Stomach (tissue), 19 donors: ENCODE results near the gene ANKRD33B. TPM values are rescaled to one million over a fixed set of nuclear protein-coding genes. Genes with fewer than 3 reads are reported as not detected.
"Not testable (repeated sequence)": the region's sequence is repeated elsewhere in the genome, so short reads cannot be mapped to it uniquely, and the experiment has no call there.

Experiments used
- DNase-seq, 2 donors: peaks; one replicate each; pipeline versions ENCODE4 v3.0.0 to v3.0.0-alpha.2; 2013 to 2019
- H3K27ac ChIP-seq, 5 donors: fragments of 200-600 bp in 4 of 5; sonication (generic) in 4 of 5; one replicate each; pipeline ENCODE4 v1.5.1; 2013 to 2019; ENCODE audit warnings: mild to moderate bottlenecking in 1 of 5, moderate library complexity in 1 of 5
- H3K27me3 ChIP-seq, 3 donors: fragments of 200-600 bp; sonication (generic); one replicate each; pipeline ENCODE4 v1.5.1; 2017 to 2019; ENCODE audit warnings: mixed run types in 1 of 3
- H3K36me3 ChIP-seq, 4 donors: fragments of 200-600 bp; sonication (generic); 1 replicate in 3 of 4; 2 replicates in 1 of 4; pipeline ENCODE4 v1.5.1; 2016 to 2019
- H3K4me1 ChIP-seq, 4 donors: fragments of 200-600 bp; sonication (generic); one replicate each; pipeline ENCODE4 v1.5.1; 2016 to 2019
- H3K4me3 ChIP-seq, 4 donors: fragments of 200-600 bp; sonication (generic) in 3 of 4; one replicate each; pipeline ENCODE4 v1.5.1; 2016 to 2019; ENCODE audit warnings: mild to moderate bottlenecking in 1 of 4
- H3K9me3 ChIP-seq, 4 donors: fragments of 200-600 bp; sonication (generic); one replicate each; pipeline ENCODE4 v1.5.1; 2016 to 2019
- CTCF ChIP-seq, 7 experiments: fragments of 450-650 bp in 4 of 7; fragments of 200-600 bp in 3 of 7; sonication (generic) in 3 of 7; IDR thresholded peaks; one replicate each; pipeline ENCODE4 v1.5.1; 2016 to 2019; ENCODE audit warnings: antibody characterized with exemption in 7 of 7, control low read depth in 2 of 7, mild to moderate bottlenecking in 1 of 7
- EP300 ChIP-seq: sonication (generic); formaldehyde crosslinking; IDR thresholded peaks from one replicate; pipeline ENCODE4 v1.6.1; 2017; ENCODE audit warnings: antibody characterized with exemption
- POLR2A ChIP-seq, 4 donors: fragments of 450-650 bp; IDR thresholded peaks; one replicate each; pipeline ENCODE4 v1.6.1; 2016; ENCODE audit warnings: antibody characterized with exemption in 4 of 4, control low read depth in 2 of 4, mild to moderate bottlenecking in 1 of 4, moderate library complexity in 1 of 4
- POLR2AphosphoS5 ChIP-seq, 3 donors: sonication (generic); formaldehyde crosslinking; IDR thresholded peaks; one replicate each; pipeline ENCODE4 v1.6.1; 2016; ENCODE audit warnings: antibody characterized with exemption in 3 of 3
- WGBS, 5 donors: extraction: QIAGEN DNeasy Blood & Tissue Kit in 3 of 5; methylation state at CpG; one replicate each; pipeline versions ENCODE4 v1.1.5 to v1.1.7; 2013 to 2018; 5-methylcytosine and 5-hydroxymethylcytosine counted together
- intact Hi-C: fragments of 100-400 bp; cut with DNase I; formaldehyde crosslinking; loops from one replicate; pipeline ENCODE4 v1.15.1; 2023; ENCODE audit warnings: low total_unique reads
- long read RNA-seq, 10 donors: transcript quantifications; one replicate each; lab custom pipeline, GENCODE V29; 2026
- polyA plus RNA-seq, 3 donors: library from polyadenylated mRNA; stranded (reverse); fragments of 200-250 nt; gene quantifications; one replicate each; pipeline ENCODE4 v1.2.3, GENCODE V29; 2013
- total RNA-seq, 5 donors: library from RNA; depleted of rRNA; stranded (reverse); fragments of >200 nt; gene quantifications; one replicate each; pipeline versions ENCODE4 v1.1.0 to v1.2.3, GENCODE V29; 2014 to 2016
- donor health status: healthy with polysubstance abuse.
- donor health status: Bipolar disorder and iron deficiency.
- donor health status: healthy.

ANKRD33B gene
- total RNA-seq (1 to 10 TPM in 4 of 5 donors, under 1 TPM in 1; 0.45 to 6.4 (median 2.8) TPM), polyA plus RNA-seq (1 to 10 TPM in 1 of 3 donors, under 1 TPM in 2; 0.50 to 2.1 (median 0.58) TPM)
- long read RNA-seq, donor 1, result 0 reads
- long read RNA-seq, donor 2, full-length matches to known transcripts, result 1 of 1 reads
- long read RNA-seq, donor 2, partial matches to known transcripts, result 0 of 1 reads
- long read RNA-seq, donor 2, other reads (novel, unspliced or antisense), result 0 of 1 reads
- long read RNA-seq, donor 3, result 0 reads
- long read RNA-seq, donor 4, result 0 reads
- long read RNA-seq, donor 5, result 0 reads
- long read RNA-seq, donor 6, result 0 reads
- long read RNA-seq, donor 7, full-length matches to known transcripts, result 1 of 1 reads
- long read RNA-seq, donor 7, partial matches to known transcripts, result 0 of 1 reads
- long read RNA-seq, donor 7, other reads (novel, unspliced or antisense), result 0 of 1 reads
- long read RNA-seq, donor 8, result 0 reads
- long read RNA-seq, donor 9, full-length matches to known transcripts, result 1 of 1 reads
- long read RNA-seq, donor 9, partial matches to known transcripts, result 0 of 1 reads
- long read RNA-seq, donor 9, other reads (novel, unspliced or antisense), result 0 of 1 reads
- long read RNA-seq, donor 10, result 0 reads

- peak; percentile 49 to 86 for DNase-seq
- Histone ChIP-seq H3K4me3 (peak within 1 kb of the TSS; percentile 65 to 83 (median 70)), H3K36me3 (no peaks in the 10 kb centered on the region), H3K27ac (peak within 1 kb of the TSS; percentile 40 to 86 (median 78)), H3K4me1 (peaks cover 24 to 60% (median 43%) of the 10 kb centered on the region in 4 donors), H3K27me3 (peaks cover 0 to 47% (median 35%) of the 10 kb centered on the region in 3 donors), H3K9me3 (no peaks in the 10 kb centered on the region)
- 1 to 6% (median 1%) methylated on average over 15 to 119 of the region's 119 CpGs for WGBS, 5 donors
- intact Hi-C loops, result no loop called here
- TF ChIP-seq POLR2A (IDR thresholded peaks at IDR 0.05), result no peak
- TF ChIP-seq CTCF (IDR thresholded peaks at IDR 0.05), result no peak
- TF ChIP-seq POLR2AphosphoS5 (IDR thresholded peaks at IDR 0.05), result peak in 2 of 3 donors; percentile 56 to 63
- no peak for TF ChIP-seq EP300
Observed at GRCh38 chr5:10563945-10564837, at the start of gene ANKRD33B. Gene ANKRD33B, plus strand, starts transcription at chr5:10564070. Its CDS starts 398 bp downstream, at chr5:10564468.

GRCh38 chr5:10514572-10514971, 49.3 kb upstream of the ANKRD33B start:
- H3K27ac ChIP-seq, H3K4me3 ChIP-seq, H3K9me3 ChIP-seq, H3K4me1 ChIP-seq, H3K36me3 ChIP-seq, H3K27me3 ChIP-seq, DNase-seq, intact Hi-C loops: not testable (repeated sequence)
- WGBS, 5 donors, result 87 to 92% (median 90%) methylated on average over 8 of the region's 8 CpGs

- no peak overlapping the region for H3K27ac ChIP-seq
- intact Hi-C loops, result no loop called here
- no peaks in the 10 kb centered on the region for H3K27me3 ChIP-seq
Observed at GRCh38 chr5:10515492-10515891, 48.4 kb upstream of the ANKRD33B start.

GRCh38 chr5:10518347-10518746, 45.5 kb upstream of the ANKRD33B start:
- TF ChIP-seq EP300, result no peak
- TF ChIP-seq CTCF (IDR thresholded peaks at IDR 0.05), result no peak
- TF ChIP-seq POLR2A (IDR thresholded peaks at IDR 0.05), result no peak
- no peaks in the 10 kb centered on the region for H3K27me3 ChIP-seq
- no peaks in the 10 kb centered on the region for H3K4me1 ChIP-seq
- no peaks in the 10 kb centered on the region for H3K36me3 ChIP-seq
- no peak for DNase-seq
- H3K9me3 ChIP-seq, result peaks cover 0 to 5% (median 0%) of the 10 kb centered on the region in 4 donors
- 70 to 86% (median 80%) methylated on average over 2 of the region's 2 CpGs for WGBS, 5 donors
- no peak overlapping the region for H3K4me3 ChIP-seq
- intact Hi-C loops, result no loop called here
- H3K27ac ChIP-seq, result no peak overlapping the region

More at GRCh38 chr5:10515492-10515891, 48.4 kb upstream of the ANKRD33B start:
- TF ChIP-seq EP300 (no peak), POLR2A (IDR thresholded peaks at IDR 0.05) (no peak), CTCF (IDR thresholded peaks at IDR 0.05) (no peak), POLR2AphosphoS5 (IDR thresholded peaks at IDR 0.05) (no peak)
- DNase-seq, result no peak
- Histone ChIP-seq H3K36me3 (no peaks in the 10 kb centered on the region), H3K4me3 (no peak overlapping the region), H3K9me3 (no peaks in the 10 kb centered on the region), H3K4me1 (no peaks in the 10 kb centered on the region)
- WGBS, 5 donors, result 80 to 90% (median 82%) methylated on average over 2 of the region's 2 CpGs
